HG02759 (cell line): Measurements from ENCODE around the gene SERPINA6.
"Not testable (repeated sequence)": the region's sequence is repeated elsewhere in the genome, so short reads cannot be mapped to it uniquely, and the experiment has no call there.

ENCODE experiments used
- ATAC-seq: cut with Tn5 transposase; IDR thresholded peaks from one replicate; pipeline ENCODE4 v1.9.1; 2021; ENCODE audit warnings: mild to moderate bottlenecking, moderate library complexity; ENCODE audit not compliant: unreplicated experiment

The SERPINA6 gene

DNA sequence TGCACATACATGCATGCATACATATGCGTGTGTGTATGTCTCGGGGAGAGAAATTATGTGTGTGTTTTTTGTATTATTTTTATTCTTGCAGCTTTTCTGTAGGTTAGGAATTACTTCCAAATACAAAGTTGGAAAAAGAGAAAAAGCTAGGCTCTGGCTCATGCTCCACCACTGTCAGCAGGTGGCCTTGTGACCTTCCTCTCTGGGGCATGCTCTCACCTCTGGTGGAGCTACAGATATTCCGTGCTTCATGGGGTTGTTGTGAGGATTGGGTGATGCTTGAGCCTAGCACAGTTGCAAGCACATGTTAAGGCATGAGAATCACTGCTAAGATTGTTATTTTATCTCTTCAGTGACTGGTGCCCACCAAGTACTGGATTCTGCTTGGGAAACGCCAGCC, 6.7 kb upstream of the SERPINA6 start:
- no peak for ATAC-seq

DNA sequence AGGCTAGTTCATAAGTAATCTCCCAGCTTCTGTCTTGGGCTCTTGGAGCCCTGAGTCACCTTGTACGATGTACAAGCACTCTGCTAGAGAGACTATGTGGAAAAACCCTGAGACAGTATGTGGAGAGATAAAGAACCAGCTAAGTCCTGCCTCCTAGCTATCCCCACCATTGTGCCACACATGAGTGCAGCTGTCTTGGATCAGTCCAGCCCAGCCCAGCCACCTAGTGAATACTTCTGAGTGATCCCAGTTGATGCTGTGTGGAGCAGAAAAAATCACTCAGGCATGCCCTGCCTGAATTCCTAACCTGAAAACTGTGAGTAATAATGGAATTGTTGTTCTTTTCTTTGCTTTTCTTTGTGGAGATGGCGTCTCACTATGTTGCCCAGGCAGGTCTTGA, 5.1 kb upstream of the SERPINA6 start:
- no peak for ATAC-seq

DNA sequence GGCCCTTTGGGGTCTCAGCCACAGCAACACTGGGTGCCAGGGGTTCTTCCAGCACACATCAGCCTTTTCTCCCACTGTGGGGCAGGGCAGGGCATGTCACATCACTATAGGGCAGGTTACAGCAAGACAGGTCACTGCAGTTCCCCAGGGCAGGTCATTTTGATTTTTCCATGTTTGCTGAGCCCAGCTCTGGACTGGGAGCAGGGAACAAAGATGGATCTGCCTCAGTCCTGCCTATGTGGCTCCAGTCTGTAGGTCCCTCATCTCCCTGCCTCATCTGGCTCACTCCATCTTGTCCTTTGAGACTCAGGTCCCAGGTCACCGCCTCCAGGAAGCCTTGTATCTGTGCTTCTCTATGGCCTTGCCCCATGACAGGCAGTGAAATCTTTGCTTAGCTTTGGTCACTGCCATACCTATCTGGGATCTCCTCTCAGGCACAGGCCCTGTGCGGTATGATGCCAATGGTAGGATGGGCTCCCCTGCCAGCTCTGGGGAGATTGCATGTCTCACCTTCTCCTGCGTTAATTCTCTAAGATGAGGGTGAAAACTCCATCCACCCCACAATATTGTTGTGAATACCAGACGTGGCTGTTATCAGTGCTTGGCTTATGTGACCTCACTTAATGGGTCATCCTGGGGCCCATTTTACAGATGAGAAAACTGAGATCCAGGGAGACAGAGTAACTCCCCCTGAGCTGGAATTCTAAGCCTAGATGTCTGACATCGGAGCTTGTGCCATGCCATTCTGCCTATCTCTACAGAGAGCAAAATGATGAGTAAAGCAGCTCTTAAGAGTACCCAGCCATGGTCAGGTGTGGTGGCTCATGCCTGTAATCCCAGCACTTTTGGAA, 1.5 kb downstream of the SERPINA6 start:
- ATAC-seq: no peak

DNA sequence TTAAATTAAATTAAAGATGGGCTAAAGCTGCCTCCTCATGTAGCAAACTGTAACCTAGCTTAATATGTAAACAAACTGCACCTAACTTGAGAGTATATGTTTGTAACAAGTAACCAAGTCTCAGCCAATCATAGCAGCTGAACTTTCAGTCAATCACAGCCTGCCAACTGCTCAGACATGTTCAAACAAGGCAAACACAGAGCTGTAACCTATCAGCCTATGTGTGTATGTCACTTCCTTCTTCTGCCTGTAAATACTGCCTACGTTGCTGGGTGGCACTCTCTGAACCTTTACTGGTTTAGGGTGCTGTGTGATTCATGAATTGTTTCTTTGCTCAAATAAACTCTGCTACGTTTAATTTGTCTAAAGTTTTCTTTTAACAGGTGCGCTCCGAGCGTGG, 2.9 kb downstream of the SERPINA6 start:
- ATAC-seq: no peak

DNA sequence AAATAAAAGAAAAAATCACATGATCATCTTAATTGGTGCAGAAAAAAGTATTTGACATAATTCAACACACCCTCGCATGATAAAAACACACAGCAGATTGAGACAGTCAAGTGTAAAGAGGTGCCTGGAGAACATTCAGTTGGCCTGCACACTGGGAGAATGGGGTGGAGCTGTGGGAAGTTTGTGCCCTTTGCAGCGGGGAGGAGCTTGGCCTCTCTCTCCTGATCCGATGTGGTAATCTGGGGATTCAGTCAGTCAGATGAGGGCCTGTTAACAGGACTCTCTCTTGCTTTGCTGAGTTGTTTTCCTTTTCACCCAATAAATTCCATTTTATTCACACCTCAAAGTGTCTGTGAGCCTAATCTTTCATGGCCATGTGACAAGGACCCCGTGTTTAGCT, 5.9 kb downstream of the SERPINA6 start:
- no peak for ATAC-seq

DNA sequence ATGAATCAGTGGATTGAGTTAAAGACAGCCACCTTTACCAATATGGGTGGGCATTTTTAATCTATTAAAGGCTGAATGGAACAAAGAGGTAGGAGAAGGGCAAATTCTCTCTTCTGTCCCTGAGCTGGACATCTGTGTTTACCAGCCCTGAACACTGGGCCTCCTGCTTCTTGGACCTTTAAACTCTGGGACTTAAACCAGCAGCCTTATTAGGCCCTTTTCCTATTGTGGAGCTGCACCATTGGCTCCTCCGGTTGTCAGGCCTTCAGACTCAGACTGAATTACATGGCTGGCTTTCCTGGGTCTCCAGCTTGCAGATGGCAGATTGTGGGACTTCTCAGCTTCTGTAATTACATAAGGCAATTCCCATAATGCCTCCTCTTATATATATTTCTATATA, 6.4 kb downstream of the SERPINA6 start:
- no peak for ATAC-seq

DNA sequence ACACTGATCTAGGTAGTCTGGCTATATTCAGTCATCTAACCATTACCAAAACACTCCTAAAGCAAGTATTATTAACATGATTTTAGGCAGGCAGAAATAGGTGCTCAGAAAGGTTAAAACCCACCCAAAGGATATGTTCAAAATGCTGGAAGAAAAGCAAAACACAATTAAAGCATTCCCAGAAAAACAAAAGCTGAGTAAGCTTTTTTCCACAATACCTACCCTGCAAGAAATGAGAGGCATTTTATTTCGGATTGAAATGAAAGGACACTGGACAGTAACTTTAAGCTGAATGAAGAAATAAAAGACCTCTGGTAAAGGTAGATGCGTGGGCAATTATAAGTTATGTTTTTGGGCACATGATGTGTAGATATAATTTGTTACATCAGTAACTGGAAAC, 8.2 kb downstream of the SERPINA6 start:
- no peak for ATAC-seq

DNA sequence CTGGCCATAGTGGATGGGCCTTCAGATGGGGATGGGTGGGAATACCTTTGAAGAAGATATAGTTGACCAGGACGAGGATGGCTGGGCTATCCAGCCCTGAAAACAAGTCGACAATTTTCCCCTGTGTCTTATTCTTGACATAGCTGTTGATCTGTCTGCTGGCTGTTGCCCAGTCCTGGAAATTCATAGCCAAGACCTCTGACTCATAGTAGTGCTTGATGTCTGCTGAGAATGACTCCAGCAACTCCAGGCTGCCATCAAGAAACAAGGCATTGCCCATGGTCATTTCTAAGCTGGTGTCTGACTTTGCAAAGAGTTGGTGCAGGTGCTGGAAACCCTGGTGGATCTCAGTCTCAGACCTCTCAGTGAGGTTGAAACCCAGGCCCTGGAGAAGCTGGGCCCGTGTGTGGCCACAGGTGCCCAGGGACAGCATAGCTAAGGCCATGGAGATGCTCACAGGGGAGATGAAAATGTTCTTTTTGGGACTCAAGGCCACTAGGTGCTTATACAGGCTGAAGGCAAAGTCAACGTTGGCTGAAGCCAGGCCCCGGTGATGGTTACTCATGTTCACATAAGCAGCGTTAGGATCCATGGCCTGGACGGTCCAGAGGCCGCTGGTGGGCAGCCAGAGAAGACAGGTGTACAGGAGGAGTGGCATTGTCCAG, 9.0 kb downstream of the SERPINA6 start:
- ATAC-seq: no peak

DNA sequence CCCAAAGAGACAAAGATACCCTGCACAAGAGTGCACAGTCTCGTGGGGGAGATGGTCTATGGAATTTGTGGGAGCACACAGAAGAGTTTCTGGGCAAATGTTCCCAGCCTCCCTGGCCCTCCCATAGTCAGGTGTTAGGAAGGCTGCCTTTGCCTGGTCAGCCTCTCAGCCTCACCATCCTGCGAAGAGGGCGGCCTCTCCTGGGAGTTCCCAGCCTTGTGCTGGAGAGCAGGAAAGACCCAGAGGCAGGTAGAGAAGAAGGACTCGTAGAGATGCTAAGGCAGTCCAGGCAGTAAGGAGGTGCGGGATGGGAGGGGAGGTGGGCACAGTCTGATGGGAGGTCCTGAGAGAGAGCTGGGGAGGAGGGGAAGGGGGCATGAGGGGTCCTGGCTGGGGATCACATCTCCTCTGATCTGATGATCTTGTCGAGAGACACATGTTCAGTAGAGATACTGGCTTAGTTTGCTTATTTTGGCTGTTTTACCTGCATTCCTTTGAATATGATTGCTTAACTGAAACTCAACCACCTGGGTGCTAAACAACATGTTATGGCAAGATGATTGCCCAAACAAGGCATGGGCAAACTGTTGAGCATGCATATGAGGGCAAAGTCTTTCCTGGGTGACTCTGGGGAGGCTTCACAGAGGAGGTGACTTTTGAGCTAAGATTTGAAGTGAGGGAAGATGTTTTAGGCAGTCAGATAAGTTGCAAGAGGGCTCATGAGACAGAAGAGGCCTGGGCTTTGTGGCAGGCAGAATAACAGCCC, 10.5 kb downstream of the SERPINA6 start:
- ATAC-seq: no peak

DNA sequence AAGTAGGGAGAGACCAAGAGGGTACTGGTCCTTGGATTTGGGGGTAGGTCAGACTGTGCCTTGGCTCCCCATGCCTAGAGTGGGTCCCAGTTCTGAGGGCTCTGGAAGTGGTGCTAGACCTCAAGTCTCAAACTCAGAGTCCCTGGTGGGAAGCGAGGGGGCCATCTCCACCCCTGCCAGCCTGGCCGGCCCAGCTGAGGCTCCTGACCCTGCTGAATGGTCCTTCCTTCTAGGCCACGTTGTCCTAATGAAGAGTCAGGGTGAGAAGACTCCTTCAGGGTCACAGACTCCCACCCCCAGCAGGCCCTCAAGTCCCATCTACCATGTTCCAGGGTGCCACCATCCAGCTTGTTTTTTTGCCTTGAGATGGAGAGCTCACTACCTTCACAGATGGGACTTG, 12.9 kb downstream of the SERPINA6 start:
- ATAC-seq: no peak

DNA sequence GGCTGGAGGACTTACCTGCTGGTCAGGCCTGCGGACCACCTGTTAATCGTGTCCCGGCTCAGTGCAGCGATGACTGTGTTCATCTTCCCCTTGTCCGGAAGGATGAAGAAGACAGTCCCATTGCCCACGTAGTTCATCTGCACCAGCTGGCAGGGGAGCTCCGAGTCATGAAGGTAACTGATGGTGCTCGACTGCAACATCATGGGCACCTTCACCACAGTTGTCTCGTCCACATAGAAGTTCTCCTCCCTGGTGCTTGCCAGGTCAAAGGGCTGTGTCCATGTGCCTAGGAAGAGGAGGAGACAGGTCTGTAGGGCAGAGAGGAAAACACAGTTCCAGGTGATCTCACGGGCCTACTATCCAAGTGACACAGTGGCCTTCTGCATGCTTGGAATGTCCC, 13.4 kb downstream of the SERPINA6 start:
- ATAC-seq: no peak

DNA sequence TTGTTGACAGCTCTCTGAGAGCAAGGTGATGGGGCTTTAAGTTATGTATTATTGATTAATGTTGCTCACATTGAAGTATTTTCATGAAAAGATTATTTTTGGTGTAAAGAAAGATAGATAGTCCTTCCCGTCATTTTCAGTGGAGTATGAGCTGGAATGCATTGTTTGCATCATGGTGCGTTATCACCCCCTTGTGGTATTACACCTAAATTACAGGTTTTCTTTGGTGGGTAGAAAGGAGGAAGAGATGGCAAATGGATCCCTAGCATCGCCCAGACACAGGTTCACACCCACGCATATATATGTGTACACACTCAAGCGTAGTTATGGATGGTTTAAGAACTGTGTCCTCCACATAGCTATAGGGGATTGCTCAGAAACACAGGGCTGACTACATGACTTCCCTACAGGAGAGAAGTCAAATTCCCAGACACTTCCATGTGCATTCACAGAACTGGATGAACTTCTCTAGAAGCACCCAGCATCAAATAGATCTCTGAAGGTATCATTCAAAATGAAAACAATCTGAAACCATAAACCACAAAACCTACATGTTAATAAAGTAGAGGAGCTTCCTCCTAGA, 15.6 kb downstream of the SERPINA6 start:
- no peak for ATAC-seq

DNA sequence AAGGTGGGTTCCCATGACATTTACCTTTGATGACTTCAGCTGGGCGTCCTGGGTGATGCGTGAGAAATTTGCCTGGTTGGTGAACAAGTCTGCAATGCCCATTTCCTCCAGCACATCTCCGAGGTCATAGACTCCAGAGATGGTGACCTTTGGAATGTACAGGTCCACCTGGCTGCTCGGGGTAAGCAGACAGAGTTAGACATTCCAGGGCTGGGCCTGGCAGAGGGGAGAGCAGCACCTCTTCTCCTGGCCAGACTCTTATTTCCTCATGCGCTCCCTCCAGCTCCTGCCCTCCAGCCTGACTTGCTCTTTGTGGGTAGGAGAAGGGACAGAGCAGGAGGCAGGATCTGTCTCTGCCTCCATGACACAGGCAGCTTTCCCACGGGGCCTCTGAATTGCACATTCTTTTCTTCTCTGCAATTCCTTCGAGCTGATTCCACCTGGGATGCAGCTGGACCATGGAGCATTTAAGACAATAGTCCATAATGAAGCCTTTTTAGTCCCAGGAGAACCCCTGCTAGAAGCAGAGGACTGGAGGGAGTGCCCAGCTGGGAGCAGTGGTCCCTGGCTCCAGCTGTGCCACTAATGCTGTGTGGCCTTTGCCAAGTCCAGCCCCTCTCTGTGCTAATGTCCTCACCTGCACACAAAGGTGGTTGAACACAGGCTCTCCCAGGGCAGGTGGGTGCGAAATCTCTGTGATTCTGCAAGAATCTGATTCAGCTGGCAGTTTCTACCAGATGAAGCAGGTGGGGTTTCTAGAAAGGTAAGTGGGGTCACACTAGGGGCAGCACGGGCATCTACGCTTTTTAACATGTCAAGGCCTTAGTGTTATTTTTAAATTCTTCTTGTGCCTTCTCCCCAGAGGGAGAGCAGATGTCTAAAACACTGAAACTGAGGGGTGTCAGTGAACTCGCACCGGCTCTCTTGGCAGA, 16.8 kb downstream of the SERPINA6 start:
- ATAC-seq: no peak

DNA sequence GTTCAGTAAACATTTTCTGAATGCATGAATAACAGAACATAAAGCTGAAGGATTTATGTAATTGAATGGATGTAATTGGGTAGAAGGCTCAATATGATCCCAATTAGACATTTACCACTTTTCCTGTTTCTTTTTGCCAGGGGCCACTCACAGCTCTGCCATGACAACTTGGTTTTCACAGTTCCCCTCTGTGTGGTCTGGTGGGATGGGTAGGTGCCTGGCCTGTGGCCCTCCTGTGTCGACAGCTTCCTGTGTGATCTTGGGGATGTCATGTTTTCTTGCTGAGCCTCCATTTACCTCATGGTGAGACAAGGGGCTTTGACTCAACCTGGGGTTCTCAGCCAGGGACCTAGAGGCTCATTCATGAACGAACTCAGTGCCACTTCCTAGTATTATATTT, 17.5 kb downstream of the SERPINA6 start:
- ATAC-seq: no peak

DNA sequence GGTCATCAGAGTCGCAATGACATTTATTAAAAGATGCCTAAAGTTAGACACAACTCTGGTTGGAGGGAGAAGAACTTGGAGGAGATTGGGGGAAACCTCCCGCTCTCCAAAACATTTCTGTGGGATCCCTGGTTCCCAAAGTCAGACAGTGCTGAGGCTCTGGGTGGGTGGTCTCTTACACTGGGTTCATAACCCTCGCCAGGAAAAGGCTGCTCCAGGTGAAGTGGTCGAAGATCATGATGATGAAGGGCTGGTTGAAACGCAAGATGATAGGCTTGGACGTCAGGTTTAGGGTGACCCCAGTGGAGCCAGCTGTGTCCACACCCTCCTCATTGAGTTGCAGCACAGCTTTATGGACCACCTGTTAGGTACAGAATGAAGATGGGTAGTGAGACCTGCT, 18.9 kb downstream of the SERPINA6 start:
- no peak for ATAC-seq

DNA sequence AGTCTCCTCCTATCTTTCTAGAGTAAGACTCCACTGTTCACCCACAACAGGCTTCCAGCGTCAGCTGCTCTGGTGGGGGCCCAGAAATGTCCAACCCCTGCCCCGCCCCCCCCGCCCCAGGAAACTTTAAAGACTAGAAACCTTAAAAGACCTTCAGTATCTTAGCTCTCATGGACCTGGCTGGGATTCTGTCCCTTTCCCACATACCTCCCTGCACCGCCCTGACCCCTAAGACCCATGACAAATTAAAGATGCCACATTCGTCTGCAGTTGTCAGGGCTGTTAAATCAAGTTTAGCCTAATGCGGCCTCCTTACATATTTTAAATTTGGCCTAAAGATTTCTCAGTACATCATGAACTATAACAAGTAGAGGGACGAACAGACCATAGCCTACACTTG, 20.0 kb downstream of the SERPINA6 start:
- ATAC-seq: no peak

DNA sequence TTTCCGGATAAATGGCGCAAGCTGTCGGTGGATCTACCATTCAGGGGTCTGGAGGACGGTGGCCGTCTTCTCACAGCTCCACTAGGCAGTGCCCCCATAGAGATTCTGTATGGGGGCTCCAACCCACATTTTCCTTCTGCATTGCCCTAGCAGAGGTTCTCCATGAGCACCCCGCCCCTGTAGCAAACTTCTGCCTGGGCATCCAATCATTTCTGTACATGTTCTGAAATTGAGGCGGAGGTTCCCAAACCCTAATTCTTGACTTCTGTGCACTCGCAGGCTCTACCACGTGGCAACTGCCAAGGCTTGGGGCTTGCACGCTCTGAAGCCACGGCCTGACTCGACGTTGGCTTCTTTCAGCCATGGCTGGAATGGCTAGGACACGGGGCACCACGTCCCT, 25.0 kb downstream of the SERPINA6 start:
- no peak for ATAC-seq

DNA sequence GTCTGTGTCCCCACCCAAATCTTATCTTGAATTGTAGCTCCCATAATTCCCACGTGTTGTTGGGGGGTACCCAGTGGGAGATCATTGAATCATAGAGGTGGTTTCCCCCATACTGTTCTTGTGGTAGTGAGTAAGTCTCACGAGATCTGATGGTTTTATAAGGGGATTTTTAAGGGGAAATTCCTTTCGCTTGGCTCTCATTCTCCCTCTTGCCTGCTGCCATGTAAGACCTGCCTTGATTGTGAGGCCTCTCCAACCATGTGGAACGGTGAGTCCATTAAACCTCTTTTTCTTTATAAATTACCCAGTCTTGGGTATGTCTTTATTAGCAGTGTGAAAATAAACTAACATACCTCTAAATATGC, 27.0 kb downstream of the SERPINA6 start:
- not testable (repeated sequence) for ATAC-seq

DNA sequence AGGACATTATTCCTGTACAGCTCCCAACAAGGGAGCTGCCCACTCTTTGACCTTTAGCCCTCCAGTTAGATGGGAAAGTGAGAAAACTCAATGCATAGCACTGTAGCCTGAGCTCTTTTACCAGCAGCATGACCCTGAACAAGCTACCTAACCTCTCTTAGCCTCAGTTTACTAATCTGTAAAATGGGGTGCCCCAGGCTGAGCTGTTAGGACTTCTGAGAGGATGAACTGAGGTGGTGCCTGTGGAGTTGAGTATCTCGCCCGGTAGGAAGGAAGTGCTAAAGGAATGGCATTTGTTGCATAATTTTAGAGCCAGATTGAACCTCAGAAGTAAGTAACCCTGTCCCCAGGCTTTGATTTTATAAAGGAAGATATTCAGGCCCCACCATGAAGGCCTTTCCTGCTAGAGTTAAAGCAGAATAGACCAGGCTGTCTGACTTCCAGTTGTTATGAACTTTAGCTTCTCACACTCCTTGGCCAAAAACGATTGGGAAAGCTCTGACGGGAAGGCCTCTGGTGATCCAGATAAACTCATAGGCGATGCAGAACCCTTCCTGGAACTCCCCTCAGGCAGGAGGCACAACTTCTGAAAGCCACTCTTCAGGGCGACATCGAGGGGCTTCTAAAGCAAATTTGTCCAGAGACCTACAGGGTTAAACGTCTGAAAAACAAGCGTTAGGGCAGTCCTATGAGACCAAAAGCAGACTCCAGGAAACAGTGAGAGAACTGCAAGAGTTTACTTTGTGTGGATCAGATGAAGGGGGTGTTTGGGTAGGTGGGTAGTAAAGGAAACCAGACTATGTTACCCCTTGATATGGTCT, 27.6 kb downstream of the SERPINA6 start:
- ATAC-seq: no peak

DNA sequence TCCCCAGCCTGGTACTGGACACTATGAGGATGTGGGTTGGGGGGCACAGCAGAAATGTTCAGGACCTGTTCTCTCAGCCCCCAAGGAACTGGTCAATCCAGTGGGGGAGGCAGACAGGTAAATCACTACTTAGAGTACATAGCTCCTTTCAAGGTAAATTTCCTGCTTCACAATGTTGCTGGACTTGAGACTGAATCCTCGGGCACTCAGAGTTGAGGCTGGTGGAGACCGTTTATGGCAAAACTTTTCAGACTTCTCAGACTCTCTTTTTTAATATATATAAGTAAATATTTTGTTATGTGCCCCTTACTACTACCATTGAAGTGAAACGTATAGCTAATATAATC, 29.6 kb downstream of the SERPINA6 start:
- no peak for ATAC-seq
